Iris pigment epithelial cell (primary cell): ENCODE results near the gene CDH22.

ENCODE experiments used
- DNase-seq: peaks from one replicate; pipeline ENCODE4 v3.0.0-alpha.2; 2011; ENCODE audit warnings: low read depth

CDH22 gene

DNA sequence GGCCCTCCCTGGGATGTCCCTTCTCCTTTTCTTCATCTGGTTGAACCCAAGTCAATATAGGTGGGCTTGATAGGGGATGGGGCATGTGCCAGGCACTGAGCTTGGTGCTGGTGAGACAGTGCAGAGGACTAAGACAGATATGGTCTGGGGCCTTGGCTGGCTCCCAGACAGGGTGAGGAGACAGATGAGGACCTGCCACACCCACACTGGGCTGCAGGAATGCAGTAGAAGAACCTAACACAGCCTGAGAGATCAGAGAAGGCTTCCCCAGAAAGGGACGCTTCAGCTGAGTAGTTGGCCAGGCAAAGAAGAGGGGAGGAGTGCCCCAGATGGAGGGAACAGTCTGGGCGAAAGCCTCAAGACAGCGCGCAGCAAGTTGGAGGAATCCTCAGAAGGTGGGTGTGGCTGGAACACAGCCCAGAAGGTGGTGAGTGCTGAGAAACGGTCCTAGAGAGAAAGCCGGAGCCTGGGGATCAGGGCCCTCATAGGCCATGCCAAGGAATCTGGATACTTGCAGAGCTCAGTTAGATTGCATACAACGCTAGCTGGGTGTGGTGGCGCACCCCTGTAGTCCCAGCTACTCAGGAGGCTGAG lies 163.8 kb downstream of the CDH22 start:
- no peak for DNase-seq

DNA sequence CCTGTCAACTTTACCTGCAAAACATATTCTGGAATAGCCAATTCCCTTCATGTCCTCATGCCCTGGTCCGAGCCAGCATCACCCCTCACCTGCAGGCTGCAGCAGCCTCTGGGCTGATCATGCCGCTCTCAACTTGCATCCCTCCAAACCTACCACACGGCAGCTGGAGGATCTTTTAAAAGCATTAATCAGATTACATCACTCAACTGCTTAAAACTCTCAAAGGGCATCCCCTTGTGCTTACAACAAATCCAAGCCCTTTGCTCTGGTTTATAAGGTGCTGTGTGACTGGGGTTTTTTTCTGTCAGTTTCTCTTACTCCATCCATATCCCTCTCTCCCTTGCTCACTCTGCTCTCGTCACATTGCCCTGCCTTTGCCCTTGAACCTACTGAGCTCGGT lies 166.2 kb downstream of the CDH22 start:
- no peak for DNase-seq

DNA sequence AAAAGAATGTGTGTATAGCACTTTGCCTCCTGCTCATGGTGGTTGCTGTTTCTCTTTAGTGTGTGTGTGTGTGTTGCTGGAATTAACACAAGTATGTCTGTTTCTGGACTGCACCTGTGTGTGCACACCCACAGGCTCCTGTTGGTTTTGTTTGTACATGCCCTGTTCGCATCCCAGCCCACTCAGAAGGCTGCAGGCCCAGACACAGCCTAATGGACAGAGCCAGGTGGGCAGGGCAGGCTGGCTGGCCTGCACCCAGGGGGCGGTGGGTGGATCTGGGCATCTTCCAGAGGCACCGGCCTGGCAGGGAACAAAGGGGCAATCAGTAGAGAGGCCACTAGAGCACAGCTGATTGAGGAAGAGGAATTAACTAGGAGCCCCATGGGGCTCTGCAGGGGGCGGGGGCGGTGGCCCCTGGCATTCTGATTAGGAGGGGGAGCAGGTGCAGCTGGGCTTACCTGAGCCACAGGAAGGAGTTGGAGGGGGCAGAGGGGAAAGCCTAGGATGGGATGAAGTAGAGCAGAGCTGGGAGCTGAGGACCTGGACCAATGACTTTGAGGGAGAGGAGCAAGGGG lies 168.3 kb downstream of the CDH22 start:
- no peak for DNase-seq

DNA sequence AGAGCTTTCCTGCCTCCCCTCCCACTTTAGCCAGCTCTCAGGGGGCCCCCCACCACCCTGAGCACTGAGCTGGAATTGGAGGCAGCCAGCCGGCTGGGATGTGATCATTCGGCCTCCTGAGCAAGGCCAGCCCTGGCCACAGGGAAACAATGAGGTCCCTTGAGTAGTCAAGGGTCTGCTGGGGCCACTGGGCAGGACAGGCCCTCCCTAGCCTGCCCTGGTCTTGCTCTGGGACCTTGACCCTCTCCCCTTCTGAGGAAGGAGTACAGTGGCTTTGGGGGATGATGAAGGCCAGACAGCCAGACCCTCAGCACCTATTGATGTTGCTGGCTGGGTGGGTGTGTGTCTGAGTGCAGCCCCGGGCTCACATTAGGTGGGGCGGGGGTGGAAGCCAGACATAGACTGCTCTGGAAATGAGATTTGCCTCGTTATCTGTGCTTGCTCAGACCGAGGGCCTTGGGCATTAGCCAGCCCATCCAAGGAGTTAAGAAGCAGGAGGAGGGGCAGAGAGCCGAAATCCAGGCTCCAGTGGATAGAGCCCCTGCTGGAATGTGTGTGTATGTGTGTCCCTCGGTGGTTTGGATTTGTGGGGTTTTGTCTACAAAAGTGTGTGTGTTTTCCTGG lies 168.9 kb downstream of the CDH22 start:
- DNase-seq, result no peak

DNA sequence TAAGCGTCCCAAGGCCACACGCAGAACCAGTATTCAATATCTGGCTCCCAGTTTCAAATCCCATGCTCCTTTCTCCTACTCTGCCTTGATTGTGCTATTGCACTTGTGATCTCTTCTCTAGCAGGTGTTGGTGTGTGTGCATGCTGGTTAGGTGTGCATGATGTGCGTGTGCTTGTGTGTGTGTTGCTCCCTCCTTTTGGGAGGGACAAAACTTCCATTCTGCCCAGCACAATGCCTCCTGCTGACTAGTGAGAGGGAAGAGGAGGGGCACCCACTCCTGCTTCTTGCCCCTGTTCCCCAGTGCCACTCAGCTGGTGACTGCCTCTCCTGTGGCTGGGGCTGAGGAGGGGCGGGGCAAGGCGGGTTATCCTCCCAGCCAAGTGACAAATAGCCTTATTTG lies 170.5 kb downstream of the CDH22 start:
- DNase-seq, result no peak

DNA sequence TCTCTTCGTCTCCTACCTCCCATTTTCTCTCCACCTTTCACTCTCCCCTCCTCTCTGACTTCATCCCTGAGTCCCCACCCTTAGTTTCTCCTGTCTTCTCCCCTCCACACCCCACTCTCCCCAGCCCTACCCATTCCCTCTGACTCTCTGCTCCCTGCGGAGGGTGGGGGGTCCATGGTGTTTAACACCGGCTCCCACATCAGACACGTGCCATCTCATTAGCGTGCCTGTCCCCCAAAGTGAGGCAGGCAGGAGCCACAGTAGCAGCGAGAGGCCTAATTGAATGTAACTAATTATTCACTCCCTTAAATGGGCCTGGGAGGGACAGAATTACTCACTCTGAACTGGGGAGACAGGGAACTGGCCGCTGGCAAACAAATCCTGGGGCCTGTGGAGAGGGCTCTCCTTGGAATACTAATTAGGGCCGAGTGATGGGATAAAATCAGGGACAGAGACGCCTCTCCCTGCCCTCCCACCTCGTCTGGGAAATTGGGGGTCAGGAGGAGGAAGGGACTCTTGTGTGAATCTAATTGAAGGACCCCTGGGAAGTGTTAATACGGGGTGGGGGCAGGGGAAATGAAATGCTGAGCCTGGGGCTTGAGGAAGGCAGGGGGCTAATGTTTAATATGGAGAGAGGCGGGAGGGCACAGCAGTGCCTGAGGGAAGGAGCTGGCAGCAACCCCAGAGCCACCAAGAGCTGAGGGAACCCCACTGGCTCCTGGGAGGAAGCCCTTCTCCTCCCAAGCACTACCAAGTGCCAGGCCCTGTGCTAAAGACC lies 172.3 kb downstream of the CDH22 start:
- DNase-seq, result no peak

DNA sequence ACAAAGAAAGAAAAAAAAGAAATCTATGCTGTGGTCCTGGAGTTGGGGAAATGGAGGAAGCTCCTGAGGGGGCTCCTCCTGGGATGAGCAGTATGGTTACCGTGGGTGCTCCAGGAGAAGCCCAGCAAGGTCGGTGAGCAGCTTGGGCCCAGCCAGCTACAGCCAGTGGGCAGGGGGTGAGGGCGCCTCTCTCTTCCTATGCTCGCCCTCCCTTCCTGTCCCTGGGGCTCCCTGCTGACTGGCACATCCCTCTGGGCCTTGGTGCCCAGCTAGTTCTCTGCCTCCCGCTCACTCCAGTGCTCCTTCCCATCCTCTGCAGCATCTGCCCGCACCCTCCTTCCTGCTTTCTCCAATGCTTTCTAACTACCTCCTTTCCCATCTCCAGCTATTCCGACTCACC lies 173.6 kb downstream of the CDH22 start:
- DNase-seq, result no peak

DNA sequence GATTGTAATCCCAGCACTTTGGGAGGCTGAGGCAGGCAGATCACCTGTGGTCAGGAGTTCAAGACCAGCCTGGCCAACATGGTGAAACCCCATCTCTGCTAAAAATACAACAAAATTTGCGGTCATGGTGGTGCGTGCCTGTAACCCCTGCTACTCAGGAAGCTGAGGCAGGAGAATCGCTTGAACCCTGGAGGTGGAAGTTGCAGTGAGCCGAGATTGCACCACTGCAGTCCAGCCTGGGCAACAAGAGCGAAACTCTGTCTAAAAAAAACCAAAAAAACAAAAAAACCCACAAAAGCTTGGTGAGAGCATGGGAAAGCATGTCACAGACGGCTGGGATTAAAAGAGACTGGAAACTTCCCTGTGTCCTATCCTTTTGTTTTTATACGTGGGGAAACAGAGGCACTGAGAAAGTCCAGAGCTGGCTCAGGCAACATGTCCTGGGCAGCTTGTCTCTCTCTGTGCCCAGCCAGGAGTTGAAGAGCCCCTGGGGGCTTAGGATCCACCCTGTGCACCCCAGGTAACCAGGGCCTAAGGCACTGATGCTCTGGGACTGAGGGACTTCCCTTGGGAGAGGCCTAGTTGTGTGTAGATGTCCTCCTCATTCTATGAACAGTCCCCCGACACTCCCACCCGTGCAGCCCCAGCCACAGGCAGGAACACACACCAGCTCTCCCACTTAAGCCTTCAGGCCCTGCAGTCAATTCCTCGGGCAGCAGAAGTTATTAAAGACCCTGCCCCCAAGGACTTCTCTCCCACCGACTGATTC lies 174.2 kb downstream of the CDH22 start:
- no peak for DNase-seq

DNA sequence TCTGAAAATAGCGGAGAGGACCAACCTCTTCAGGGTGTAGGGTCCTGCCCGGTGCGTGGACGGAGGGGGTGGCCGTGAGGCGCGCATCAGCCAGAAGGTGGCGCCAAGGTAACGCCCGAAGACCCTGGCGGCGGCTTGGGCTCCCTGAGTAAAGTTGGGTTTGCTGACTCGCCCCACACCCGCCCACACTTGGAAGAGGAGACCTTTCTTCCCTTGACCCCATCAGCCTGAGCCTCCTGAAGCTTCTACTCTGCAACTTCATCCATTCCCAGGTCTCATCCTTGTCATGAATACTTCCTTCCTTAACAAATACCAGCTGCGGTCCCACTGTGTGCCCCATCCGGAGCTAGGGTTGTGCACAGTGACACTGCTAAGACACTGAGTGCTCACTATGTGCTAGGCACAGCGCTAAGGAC lies 175.6 kb downstream of the CDH22 start:
- DNase-seq, result peak; percentile 47

DNA sequence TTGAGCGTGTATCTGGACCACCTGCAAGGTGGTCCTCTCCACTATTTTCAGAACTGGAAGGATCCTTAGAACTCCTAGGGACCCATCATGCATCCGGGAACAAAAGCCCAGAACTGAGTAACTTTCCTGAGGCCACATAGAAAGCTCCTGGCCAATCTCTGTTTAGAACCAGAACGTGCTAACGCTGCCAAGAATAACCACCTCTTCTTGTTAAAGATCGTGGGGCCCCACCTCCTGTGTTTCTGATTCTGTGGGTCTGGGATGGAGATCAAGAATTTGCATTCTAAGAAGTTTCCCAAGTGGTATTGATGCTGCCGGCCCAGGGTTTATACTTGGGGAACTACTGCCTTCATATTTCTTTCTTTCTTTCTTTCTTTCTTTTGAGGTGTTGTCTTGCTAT lies 176.9 kb downstream of the CDH22 start:
- DNase-seq, result peak; percentile 76

DNA sequence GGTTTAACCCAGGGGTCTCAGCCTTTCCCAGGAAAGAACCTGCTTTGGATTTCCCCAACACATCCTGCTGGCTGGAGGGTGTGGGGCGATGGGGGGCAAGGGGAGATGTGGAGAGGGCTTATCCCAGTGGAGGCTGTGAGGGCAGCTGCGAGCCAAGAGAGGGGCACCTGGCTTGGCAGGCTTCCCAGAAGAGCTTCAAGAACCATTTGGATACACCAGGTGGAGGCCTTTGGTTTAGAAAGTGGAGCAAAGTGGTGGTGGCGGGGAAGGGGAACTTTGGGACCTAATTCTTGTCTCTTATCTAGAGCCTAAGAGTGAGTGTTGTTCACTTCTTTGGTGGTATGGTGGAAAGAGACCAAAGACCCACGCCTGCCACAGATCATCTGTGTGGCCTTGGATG lies 177.8 kb downstream of the CDH22 start:
- DNase-seq, result no peak

DNA sequence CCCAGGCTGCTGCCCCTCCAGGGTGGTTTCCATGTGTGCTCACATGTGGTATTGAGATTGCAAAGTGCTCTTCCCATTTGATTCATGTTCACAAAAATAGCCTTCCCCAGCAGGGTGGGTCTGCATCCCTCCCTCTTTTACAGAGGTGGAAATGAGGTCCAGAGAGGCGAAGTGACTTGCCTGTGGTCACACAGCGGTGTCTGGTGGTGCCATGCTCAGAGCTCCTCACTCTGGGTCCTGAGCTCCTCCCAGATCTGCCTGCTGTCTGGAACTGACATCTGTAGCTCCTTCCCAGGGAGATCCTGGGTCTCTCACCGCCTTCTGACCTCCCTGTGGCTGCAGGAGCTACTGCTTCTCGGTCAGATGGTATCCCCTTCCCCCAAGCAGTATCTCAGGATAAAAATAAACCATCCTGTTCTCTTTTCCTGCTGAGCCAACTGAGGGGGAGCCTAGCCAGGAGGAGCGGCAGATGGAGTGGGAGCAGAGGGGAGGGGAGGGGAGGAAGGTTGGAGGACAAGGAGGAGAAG lies 178.3 kb downstream of the CDH22 start:
- DNase-seq, result no peak

DNA sequence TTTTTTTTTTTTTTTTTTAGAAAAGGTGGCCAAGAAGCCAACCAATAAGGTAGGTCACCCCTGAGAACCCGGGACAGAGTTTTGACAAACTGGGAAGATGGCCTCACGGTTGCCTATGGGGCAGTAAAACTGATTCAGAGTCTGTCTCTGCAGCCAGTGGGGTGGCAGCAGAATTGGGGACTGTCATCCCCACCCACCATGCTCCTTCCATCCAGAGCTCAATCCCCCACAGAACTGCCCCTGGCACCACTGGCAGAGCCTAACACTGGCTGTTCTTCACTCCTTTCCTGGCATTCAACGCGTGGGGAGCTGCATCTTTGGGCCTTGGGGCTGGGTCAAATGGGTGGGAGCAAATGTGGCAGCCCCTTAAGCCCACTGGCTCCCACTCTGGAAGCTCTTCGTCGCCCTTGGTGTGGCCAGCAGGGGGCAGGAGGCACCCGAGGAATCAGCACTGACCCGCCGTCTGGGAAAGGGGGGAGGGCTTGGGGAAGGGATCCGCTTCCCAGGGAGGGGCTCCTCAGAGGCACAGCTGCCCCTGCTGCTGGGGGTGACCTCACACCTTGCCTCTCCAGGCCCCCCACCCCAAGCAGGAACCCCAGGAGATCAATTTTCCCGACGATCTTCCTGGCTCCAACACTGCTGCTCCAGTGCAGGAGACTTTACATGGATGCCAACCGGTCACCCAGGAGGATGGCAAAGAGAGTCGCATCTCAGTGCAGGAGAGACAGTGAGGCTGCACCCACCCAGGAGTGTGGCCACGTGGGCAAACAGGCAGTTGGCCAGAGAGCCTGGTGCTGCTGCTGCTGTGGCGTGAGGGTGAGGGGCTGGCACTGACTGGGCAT lies 179.8 kb downstream of the CDH22 start:
- peak; percentile 9 for DNase-seq

DNA sequence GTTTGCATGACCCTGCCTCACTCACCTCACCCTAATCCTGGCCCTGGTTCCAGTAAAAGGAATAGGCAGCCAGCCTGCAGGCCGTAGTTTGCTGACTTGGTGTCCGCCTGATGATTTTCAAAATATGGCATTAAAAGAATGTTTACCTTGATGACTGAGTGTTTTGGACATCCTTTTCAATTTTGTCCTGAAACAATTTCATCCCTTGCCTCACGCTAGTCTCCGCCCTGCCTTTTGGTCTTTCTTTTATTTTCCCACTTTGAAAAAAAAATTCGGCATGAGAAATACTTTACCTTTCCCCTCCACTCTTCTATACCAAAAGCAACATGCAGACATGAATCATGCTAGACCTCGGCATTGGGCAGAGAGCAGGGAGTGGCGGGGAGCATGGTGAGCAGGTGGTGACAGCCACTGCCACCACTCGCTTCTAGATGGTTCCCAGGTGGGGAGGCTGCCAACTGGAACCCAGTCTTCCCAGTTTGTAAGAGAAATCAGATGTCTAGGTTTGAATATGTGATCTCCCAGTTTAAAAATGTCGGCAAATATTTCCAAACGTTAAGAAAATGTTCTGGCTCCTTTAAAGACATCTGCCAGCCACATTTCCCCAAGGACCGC lies 180.8 kb downstream of the CDH22 start:
- no peak for DNase-seq

DNA sequence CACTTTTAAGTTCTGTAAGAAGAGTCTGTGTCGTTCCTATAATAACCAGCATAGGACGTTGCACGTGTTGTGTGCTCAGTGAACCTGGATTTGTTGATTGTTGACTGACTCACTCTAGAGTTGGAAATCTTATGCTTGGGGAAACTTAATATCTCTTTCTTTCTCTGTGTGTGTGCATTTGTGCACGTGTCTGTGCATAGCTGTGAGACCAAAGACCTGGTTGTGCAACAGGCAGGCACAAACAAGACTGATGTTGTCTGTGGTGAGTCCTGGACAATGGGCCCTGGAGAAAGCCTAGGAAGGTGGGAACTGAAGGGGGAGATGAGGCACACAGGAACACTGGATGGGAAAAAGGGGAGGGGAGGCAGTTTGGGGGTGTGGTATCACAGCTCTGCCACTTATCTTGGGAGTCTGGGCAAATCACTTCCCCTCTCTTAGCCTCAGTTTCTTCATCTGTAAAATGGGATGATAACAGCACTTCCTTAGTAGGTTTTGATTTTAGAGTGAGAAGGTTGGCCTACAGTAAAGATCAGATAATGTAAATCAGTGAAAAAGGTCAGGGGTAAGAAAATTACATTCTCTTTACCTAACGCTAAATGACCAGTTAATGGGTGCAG lies 181.8 kb downstream of the CDH22 start:
- DNase-seq, result no peak
